IMR-90 (cell line): ENCODE data around the gene SMAP1.

ENCODE experiments used
- CHD1 ChIP-seq: IDR thresholded peaks from 2 replicates; pipeline ENCODE4 v1.6.1; 2012; ENCODE audit warnings: low read depth, low read length, improper control_type of control experiment
- FOS ChIP-seq: fragments of 150-350 bp; IDR thresholded peaks from 2 replicates; pipeline ENCODE4 v1.6.1; 2016; ENCODE audit warnings: low read depth, low read length
- POLR2A ChIP-seq: IDR thresholded peaks from 2 replicates; pipeline ENCODE4 v1.6.1; 2012; ENCODE audit warnings: mild to moderate bottlenecking, low read depth, low read length
- RAD21 ChIP-seq: IDR thresholded peaks from 2 replicates; pipeline ENCODE4 v1.6.1; 2012; ENCODE audit warnings: low read length, improper control_type of control experiment
- SMC3 ChIP-seq: fragments of 150-350 bp; IDR thresholded peaks from 2 replicates; pipeline ENCODE4 v1.6.1; 2016; ENCODE audit warnings: low read depth, mild to moderate bottlenecking, antibody characterized with exemption, low read length, moderate library complexity
- TF ChIP-seq, protein P1 (sequence below): conservative IDR thresholded peaks from 2 replicates; pipeline ENCODE4 v1.5.1; 2012; ENCODE audit warnings: mild to moderate bottlenecking, low read depth, low read length, improper control_type of control experiment

DNA sequence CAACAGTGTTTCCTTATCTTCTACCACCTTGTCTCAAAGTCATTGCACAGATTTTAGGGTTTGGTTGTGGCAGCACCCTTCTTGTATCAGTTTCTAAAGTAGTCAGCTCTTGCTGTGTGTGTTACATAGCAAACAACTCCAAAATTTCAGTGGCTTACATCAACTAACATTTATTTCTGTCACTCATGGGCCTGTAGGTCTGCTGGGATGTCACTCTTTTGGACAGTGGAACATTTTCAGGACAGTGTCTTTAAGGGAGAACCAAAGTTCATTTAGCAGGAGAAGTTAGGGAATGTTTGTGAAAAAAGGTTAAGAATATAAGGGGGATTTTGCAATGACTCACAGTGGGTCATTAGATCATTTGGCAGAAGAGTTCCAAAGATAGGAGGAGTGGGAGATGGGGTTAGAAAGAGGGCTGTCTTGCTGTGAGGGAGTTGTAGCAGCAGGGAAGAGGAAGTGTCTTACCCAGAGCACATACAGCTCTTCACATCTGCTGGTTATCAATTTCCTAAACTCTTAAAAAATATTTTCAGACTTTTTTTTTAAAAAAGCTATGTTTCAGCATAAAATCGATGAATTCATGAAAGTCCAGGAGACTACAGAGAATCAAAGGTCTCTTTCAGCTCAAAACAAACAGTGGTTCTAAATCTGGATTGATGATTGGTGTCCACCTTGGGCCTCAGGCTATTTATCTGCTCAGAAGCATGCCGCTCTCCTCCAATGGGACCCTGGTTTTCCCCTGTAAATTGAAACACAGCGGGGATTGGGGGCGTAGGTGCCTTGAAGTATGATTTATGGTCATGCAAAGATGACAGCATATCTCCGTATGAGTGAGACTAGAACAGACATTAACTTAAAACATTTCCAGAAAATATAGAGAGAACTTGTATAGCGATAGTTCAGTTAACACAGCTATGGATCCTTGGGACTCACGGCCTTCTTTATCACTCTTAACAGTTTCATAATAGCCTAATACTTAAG is 171.9 kb downstream of the SMAP1 start:
- TF ChIP-seq, protein P1, sequence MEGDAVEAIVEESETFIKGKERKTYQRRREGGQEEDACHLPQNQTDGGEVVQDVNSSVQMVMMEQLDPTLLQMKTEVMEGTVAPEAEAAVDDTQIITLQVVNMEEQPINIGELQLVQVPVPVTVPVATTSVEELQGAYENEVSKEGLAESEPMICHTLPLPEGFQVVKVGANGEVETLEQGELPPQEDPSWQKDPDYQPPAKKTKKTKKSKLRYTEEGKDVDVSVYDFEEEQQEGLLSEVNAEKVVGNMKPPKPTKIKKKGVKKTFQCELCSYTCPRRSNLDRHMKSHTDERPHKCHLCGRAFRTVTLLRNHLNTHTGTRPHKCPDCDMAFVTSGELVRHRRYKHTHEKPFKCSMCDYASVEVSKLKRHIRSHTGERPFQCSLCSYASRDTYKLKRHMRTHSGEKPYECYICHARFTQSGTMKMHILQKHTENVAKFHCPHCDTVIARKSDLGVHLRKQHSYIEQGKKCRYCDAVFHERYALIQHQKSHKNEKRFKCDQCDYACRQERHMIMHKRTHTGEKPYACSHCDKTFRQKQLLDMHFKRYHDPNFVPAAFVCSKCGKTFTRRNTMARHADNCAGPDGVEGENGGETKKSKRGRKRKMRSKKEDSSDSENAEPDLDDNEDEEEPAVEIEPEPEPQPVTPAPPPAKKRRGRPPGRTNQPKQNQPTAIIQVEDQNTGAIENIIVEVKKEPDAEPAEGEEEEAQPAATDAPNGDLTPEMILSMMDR = no peak
- TF ChIP-seq SMC3 (no peak), POLR2A (no peak), FOS (peak; percentile 12; the same call in 1 of the 2 replicates), RAD21 (no peak), CHD1 (no peak)
